OCI-LY3 (cell line): Measurements from ENCODE around the gene GRWD1.

Experiments used
- CTCF ChIP-seq: fragments of 200-600, 300-600 bp; sonication (generic); IDR thresholded peaks from 2 replicates; pipeline ENCODE4 v1.5.1; 2014; ENCODE audit warnings: antibody characterized with exemption, low read length, low read depth
- EZH2phosphoT487 ChIP-seq: fragments of 200-600 bp; shearing (Covaris generic); IDR thresholded peaks from 2 replicates; pipeline ENCODE4 v1.6.1; 2018; ENCODE audit warnings: antibody characterized with exemption, mixed run types, low read depth

- no peak for TF ChIP-seq CTCF
- no peak for TF ChIP-seq EZH2phosphoT487
These were observed 12.2 kb downstream of the GRWD1 start for GRCh38 chr19:48458016-48458415.
